ENCODE data around the gene MEIS2. TPM values are rescaled to one million over a fixed set of nuclear protein-coding genes. Genes with fewer than 3 reads are reported as not detected.

MEIS2 gene
- total and polyA plus RNA-seq, 2 experiments from 2014 or later, result 0.27 TPM; not detected in 1

DNA sequence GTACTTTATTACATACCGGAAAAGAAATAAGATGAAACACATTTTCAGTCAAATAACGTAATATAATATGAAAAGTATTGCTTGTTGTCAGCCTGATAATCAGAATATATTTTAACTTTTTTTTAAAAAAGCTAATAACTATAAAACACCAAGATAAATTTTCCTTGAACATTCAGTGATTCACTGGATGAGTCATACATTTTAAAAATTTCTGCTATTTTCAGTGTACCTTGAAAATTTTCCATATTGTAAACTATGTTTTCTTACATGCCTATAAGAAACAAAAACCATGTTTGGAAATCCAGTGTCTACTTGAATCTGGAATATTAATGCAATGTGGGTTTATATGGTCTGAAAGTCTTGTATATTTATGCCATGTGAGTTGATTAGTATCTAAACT is 36.3 kb upstream of the MEIS2 start:
- ATAC-seq (no peak), DNase-seq (ENCODE audit: low spot score) (no peak)
- Histone ChIP-seq H3K4me1 (ENCODE audit: insufficient read depth) (0 out of 2 replicates have a peak, but pooled peaks cover 6% of the 10 kb centered on the region), H3K36me3 (ENCODE audit: insufficient read depth) (no peaks in the 10 kb centered on the region), H3K4me2 (no peak overlapping the region), H3K27ac (ENCODE audit: low read depth) (no peak overlapping the region), H4K20me1 (replicated peaks; ENCODE audit: insufficient read depth) (no peaks in the 10 kb centered on the region), H3K27me3 (ENCODE audit: insufficient read depth) (no peaks in the 10 kb centered on the region), H3K79me2 (replicated peaks; ENCODE audit: insufficient read depth) (no peaks in the 10 kb centered on the region), H2AFZ (no peak overlapping the region), H3K4me3 (no peak overlapping the region), H3K9me2 (ENCODE audit: insufficient read depth) (no peaks in the 10 kb centered on the region), H3F3A (replicated peaks; ENCODE audit: low read depth) (no peaks in the 10 kb centered on the region)
- Mint-ChIP-seq H3K9me3 (no peaks in the 10 kb centered on the region), H3K36me3 (ENCODE audit: low read depth) (no peaks in the 10 kb centered on the region), H3K4me3 (no peak overlapping the region), H3K27me3 (ENCODE audit: insufficient read depth, low read depth, poor library complexity) (no peaks in the 10 kb centered on the region), H3K4me1 (peaks cover 16% of the 10 kb centered on the region), H3K27ac (no peak overlapping the region)
- TF ChIP-seq JUNB (IDR thresholded peaks at IDR 0.05; ENCODE audit: unreplicated experiment) (no peak), CREB1 (CRISPR knock-in tag; IDR thresholded peaks at IDR 0.05; ENCODE audit: low read depth) (no peak)
- TF ChIP-seq, protein P1, sequence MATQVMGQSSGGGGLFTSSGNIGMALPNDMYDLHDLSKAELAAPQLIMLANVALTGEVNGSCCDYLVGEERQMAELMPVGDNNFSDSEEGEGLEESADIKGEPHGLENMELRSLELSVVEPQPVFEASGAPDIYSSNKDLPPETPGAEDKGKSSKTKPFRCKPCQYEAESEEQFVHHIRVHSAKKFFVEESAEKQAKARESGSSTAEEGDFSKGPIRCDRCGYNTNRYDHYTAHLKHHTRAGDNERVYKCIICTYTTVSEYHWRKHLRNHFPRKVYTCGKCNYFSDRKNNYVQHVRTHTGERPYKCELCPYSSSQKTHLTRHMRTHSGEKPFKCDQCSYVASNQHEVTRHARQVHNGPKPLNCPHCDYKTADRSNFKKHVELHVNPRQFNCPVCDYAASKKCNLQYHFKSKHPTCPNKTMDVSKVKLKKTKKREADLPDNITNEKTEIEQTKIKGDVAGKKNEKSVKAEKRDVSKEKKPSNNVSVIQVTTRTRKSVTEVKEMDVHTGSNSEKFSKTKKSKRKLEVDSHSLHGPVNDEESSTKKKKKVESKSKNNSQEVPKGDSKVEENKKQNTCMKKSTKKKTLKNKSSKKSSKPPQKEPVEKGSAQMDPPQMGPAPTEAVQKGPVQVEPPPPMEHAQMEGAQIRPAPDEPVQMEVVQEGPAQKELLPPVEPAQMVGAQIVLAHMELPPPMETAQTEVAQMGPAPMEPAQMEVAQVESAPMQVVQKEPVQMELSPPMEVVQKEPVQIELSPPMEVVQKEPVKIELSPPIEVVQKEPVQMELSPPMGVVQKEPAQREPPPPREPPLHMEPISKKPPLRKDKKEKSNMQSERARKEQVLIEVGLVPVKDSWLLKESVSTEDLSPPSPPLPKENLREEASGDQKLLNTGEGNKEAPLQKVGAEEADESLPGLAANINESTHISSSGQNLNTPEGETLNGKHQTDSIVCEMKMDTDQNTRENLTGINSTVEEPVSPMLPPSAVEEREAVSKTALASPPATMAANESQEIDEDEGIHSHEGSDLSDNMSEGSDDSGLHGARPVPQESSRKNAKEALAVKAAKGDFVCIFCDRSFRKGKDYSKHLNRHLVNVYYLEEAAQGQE (IDR thresholded peaks at IDR 0.05; ENCODE audit: unreplicated experiment), result no peak
- TF ChIP-seq, protein P2, sequence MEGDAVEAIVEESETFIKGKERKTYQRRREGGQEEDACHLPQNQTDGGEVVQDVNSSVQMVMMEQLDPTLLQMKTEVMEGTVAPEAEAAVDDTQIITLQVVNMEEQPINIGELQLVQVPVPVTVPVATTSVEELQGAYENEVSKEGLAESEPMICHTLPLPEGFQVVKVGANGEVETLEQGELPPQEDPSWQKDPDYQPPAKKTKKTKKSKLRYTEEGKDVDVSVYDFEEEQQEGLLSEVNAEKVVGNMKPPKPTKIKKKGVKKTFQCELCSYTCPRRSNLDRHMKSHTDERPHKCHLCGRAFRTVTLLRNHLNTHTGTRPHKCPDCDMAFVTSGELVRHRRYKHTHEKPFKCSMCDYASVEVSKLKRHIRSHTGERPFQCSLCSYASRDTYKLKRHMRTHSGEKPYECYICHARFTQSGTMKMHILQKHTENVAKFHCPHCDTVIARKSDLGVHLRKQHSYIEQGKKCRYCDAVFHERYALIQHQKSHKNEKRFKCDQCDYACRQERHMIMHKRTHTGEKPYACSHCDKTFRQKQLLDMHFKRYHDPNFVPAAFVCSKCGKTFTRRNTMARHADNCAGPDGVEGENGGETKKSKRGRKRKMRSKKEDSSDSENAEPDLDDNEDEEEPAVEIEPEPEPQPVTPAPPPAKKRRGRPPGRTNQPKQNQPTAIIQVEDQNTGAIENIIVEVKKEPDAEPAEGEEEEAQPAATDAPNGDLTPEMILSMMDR (conservative IDR thresholded peaks at IDR 0.05; ENCODE audit: low read depth in 2 of 2), result no peak
- TF ChIP-seq, protein P3, sequence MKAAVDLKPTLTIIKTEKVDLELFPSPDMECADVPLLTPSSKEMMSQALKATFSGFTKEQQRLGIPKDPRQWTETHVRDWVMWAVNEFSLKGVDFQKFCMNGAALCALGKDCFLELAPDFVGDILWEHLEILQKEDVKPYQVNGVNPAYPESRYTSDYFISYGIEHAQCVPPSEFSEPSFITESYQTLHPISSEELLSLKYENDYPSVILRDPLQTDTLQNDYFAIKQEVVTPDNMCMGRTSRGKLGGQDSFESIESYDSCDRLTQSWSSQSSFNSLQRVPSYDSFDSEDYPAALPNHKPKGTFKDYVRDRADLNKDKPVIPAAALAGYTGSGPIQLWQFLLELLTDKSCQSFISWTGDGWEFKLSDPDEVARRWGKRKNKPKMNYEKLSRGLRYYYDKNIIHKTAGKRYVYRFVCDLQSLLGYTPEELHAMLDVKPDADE (IDR thresholded peaks at IDR 0.05), result no peak

DNA sequence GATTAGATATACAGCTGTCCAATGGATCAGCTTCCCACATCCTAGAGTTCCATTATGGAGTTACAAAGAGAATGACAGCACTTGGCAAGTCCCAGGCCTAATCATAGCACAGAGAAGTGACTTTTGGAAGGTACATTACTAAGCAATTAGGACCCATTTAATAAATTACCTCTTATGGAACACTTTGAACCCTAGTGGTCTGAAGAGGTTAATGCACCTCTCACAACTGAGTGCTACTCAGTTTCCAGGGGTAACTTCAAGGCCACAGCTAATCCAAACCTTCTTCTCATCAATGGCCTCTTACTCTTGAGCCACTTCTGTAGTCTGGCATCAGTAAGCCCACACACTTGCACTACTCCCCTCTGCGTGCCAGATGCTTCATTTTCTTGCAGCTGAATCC is 34.9 kb upstream of the MEIS2 start:
- Mint-ChIP-seq H3K27me3 (ENCODE audit: insufficient read depth, low read depth, poor library complexity) (peaks cover 3% of the 10 kb centered on the region), H3K4me3 (no peak overlapping the region), H3K4me1 (peaks cover 21% of the 10 kb centered on the region), H3K36me3 (ENCODE audit: low read depth) (no peaks in the 10 kb centered on the region), H3K27ac (no peak overlapping the region), H3K9me3 (no peaks in the 10 kb centered on the region)
- Histone ChIP-seq H3K4me3 (no peak overlapping the region), H3K4me1 (ENCODE audit: insufficient read depth) (0 out of 2 replicates have a peak, but pooled peaks cover 6% of the 10 kb centered on the region), H3K27ac (ENCODE audit: low read depth) (no peak overlapping the region), H4K20me1 (replicated peaks; ENCODE audit: insufficient read depth) (no peaks in the 10 kb centered on the region), H3F3A (replicated peaks; ENCODE audit: low read depth) (no peaks in the 10 kb centered on the region), H3K36me3 (ENCODE audit: insufficient read depth) (no peaks in the 10 kb centered on the region), H2AFZ (peak overlapping the region; percentile 57; the same call in 1 of the 2 replicates), H3K79me2 (replicated peaks; ENCODE audit: insufficient read depth) (no peaks in the 10 kb centered on the region), H3K27me3 (ENCODE audit: insufficient read depth) (no peaks in the 10 kb centered on the region), H3K9me2 (ENCODE audit: insufficient read depth) (no peaks in the 10 kb centered on the region), H3K4me2 (no peak overlapping the region)
- peak; percentile 71 for DNase-seq (ENCODE audit: low spot score)
- peak; percentile 93 for ATAC-seq
- TF ChIP-seq ZNF114 (CRISPR knock-in tag; IDR thresholded peaks at IDR 0.05), result no peak
- TF ChIP-seq, protein P2 (conservative IDR thresholded peaks at IDR 0.05; ENCODE audit: low read depth in 2 of 2), result peak; percentile 39 to 60
